Measurements from ENCODE around the gene ISG15.

The ISG15 gene

DNA sequence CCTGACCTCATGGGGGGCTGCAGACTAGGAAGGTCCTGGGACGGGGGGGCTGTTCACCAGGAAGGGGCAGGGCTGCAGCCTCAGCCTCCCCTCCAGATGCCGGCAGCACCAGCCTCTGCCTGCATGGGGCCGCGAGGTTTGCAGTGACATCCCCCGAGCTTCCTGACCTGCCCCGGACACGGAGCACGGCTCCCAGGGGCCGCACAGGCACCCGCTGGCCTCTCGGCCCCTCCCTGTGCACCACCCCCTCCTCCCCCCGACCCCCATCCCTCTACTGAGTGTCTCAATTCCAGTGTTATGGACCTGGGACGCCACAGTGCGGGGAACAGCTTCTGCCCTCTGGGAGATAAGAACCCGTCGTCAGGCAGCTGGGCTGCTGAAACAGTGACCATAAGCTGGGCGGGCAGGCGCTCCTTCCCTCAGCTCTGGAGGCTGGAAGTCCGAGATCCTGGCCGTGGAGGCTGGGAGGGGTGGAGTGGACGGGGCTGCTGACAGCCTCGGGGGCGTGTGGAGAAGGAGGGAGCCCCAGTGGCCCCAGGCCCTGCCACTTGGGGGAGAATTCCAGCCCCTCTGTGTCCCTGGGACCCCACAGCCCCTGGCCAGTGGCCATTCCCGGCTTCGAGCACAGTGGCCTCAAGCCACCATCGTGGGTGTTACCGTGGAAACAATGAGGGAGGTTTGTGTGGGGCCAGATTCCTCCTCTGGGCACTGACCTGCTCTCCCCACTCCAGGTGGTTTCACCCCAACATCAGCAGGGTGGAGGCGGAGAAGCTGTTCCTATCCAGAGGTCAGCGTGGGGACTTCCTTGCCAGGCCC lies 49.3 kb downstream of the ISG15 start:
- no peak for DNase-seq

DNA sequence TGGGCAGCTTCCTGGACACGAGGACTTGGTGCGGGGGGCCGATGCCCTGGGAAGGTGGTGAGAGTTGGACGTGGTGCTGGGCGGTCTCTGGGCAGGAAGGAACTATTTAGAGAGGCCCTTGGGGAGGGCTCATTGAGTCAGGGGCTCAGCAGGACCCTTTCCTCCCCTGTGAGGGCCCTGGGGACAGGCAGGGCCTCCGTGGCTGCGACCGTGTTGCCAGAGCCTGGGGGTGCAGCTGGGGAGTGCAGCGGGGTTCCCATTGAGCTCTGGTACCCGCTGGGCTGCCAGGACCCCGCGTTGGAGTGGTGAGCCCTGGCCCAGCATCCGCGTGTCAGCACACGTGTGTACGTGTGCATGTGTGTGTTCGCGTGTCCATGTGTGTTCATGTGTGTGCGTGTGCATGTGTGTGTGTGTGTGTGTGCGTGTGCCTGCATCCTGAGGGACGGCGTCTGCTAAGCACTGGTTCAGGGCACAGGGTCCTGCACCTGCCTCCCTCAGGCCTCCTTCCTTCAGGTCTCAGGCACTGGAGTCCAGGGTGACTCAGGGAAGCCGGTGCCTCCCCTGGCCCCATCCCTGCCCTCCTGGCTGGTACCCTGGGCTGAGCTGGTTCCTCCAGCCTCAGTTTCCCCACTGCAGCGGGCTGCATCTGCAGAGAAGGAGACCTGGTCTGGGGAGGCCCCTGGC lies 50.1 kb downstream of the ISG15 start:
- DNase-seq = no peak
